Panc1 (cell line): ENCODE data around the gene ANKRD17. TPM values are rescaled to one million over a fixed set of nuclear protein-coding genes. Genes with fewer than 3 reads are reported as not detected.

Experiments
- ATAC-seq: fragments of 200-7000 bp; cut with Tn5 transposase; 2 replicates; pipeline ENCODE4 v1.9.1; 2020; ENCODE audit warnings: mild to moderate bottlenecking, moderate library complexity
- BruUV-seq: library from RNA; stranded (reverse); fragments of 400-500 nt; replicated peaks from 2 replicates; lab custom pipeline; 2021; lab: Mats Ljungman, UMichigan
- CTCF ChIA-PET: fragments of 300-600 bp; sonication (Branson Sonifier 250); formaldehyde crosslinking; loops from one replicate; lab custom pipeline; 2022; ENCODE audit warnings: antibody characterized with exemption; lab: Charles Lee
- POLR2A ChIA-PET: fragments of 300-600 bp; sonication (Branson Sonifier 250); formaldehyde crosslinking; loops from one replicate; lab custom pipeline; 2022; ENCODE audit warnings: antibody characterized with exemption; lab: Charles Lee
- DNase-seq: peaks from one replicate; pipeline ENCODE4 v3.0.0-alpha.2; 2010; ENCODE audit warnings: low read depth, low spot score
- H3K27ac ChIP-seq: 2 replicates; pipeline ENCODE4 v1.5.1; 2011; ENCODE audit warnings: mild to moderate bottlenecking, low read length, inconsistent platforms
- H3K27me3 ChIP-seq: fragments of 200-500 bp; sonication (Bioruptor generic); 2 replicates; pipeline ENCODE4 v1.6.0; 2014; ENCODE audit warnings: low read length, inconsistent platforms; ENCODE audit not compliant: control insufficient read depth, insufficient read depth
- H3K36me3 ChIP-seq: fragments of 200-500 bp; sonication (Bioruptor generic); 2 replicates; pipeline ENCODE4 v1.5.1; 2014; ENCODE audit warnings: inconsistent platforms, mild to moderate bottlenecking, low read length, moderate library complexity; ENCODE audit not compliant: control insufficient read depth, insufficient read depth
- H3K4me1 ChIP-seq: 2 replicates; pipeline ENCODE4 v1.5.1; 2011; ENCODE audit warnings: inconsistent platforms, mild to moderate bottlenecking, low read length, moderate library complexity; ENCODE audit not compliant: control insufficient read depth, insufficient read depth
- H3K4me3 ChIP-seq, 2 experiments: 2 replicates each; pipeline ENCODE4 v1.5.1; 2011 to 2012; ENCODE audit warnings: low read depth in 2 of 2, low read length in 2 of 2, mild to moderate bottlenecking in 2 of 2, inconsistent platforms in 1 of 2, moderate library complexity in 1 of 2
- H3K9me3 ChIP-seq: fragments of 200-500 bp; sonication (Bioruptor generic); 2 replicates; pipeline ENCODE4 v1.5.1; 2014; ENCODE audit warnings: low read depth, mild to moderate bottlenecking, inconsistent platforms, low read length, moderate library complexity; ENCODE audit not compliant: control insufficient read depth, insufficient read depth
- POLR2AphosphoS5 ChIP-seq: IDR thresholded peaks from 2 replicates; pipeline ENCODE4 v1.6.1; 2012; ENCODE audit warnings: mild to moderate bottlenecking, low read depth, low read length, moderate library complexity
- REST ChIP-seq, 2 experiments: IDR thresholded peaks; 2 replicates each; pipeline ENCODE4 v1.6.1; 2011 to 2012; ENCODE audit warnings: low read depth in 2 of 2, control low read depth in 1 of 2, low read length in 1 of 2, mild to moderate bottlenecking in 1 of 2, moderate library complexity in 1 of 2; ENCODE audit not compliant: insufficient read depth in 1 of 2
- SIN3A ChIP-seq: IDR thresholded peaks from 2 replicates; pipeline ENCODE4 v1.6.1; 2012; ENCODE audit warnings: low read depth, mild to moderate bottlenecking, low read length, moderate library complexity, borderline replicate concordance; ENCODE audit not compliant: insufficient read depth
- TCF7L2 ChIP-seq: IDR thresholded peaks from 2 replicates; pipeline ENCODE4 v1.6.1; 2011; ENCODE audit warnings: mild to moderate bottlenecking, low read depth, low read length, inconsistent platforms
- in situ Hi-C: cut with HindIII; loops from 2 replicates; pipeline ENCODE4 v1.10.0; 2016; ENCODE audit warnings: low sequenced_read_pairs, low pct_unique_long_range_greater_than_20kb
- intact Hi-C: fragments of 100-400 bp; cut with micrococcal nuclease; formaldehyde crosslinking; loops from one replicate; pipeline ENCODE4 v1.10.0; 2022; ENCODE audit not compliant: unreplicated experiment
- total RNA-seq: library from RNA; stranded (reverse); gene quantifications from one replicate; pipeline ENCODE4 v1.2.1, GENCODE V29; 2021; ENCODE audit not compliant: unreplicated experiment
- TF ChIP-seq, protein P1 (sequence below): fragments of 450-650 bp; IDR thresholded peaks from 2 replicates; pipeline ENCODE4 v1.5.1; 2017; ENCODE audit warnings: mild to moderate bottlenecking

ANKRD17 gene
- total RNA-seq, 1 experiment from 2014 or later = 38.5 TPM

DNA sequence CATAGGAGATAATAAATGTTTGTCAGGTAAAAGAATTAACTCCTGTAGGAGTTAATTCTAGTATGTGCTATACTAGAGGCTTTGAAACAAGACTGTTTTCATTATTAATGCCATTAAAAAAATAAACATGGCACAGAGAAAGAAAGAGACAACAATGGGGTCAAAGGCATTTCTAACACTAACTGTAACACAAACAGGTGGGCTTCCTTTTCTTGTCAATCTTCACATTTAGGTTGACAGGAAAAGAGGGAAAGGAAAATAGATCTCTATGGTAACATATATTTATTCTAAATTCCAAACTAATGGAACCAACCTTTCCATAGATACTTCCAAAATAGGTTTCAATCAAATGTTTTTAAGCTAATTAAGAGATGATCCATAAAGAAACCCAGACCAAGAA is 9.8 kb downstream of the ANKRD17 start:
- Histone ChIP-seq H3K4me3 (no peak overlapping the region), H3K27ac (no peak overlapping the region), H3K27me3 (no peaks in the 10 kb centered on the region), H3K36me3 (peaks cover 3% of the 10 kb centered on the region; the same call in 1 of the 2 replicates), H3K9me3 (no peaks in the 10 kb centered on the region), H3K4me1 (no peaks in the 10 kb centered on the region; the same call in 1 of the 2 replicates)
- TF ChIP-seq TCF7L2 (no peak), POLR2AphosphoS5 (no peak), SIN3A (no peak), REST (IDR thresholded peaks at IDR 0.05; ENCODE audit: insufficient read depth in 1 of 2, low read depth in 2 of 2, low read length in 1 of 2) (no peak)
- TF ChIP-seq, protein P1, sequence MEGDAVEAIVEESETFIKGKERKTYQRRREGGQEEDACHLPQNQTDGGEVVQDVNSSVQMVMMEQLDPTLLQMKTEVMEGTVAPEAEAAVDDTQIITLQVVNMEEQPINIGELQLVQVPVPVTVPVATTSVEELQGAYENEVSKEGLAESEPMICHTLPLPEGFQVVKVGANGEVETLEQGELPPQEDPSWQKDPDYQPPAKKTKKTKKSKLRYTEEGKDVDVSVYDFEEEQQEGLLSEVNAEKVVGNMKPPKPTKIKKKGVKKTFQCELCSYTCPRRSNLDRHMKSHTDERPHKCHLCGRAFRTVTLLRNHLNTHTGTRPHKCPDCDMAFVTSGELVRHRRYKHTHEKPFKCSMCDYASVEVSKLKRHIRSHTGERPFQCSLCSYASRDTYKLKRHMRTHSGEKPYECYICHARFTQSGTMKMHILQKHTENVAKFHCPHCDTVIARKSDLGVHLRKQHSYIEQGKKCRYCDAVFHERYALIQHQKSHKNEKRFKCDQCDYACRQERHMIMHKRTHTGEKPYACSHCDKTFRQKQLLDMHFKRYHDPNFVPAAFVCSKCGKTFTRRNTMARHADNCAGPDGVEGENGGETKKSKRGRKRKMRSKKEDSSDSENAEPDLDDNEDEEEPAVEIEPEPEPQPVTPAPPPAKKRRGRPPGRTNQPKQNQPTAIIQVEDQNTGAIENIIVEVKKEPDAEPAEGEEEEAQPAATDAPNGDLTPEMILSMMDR = no peak
- POLR2A ChIA-PET = no interaction called here
- DNase-seq (no peak), ATAC-seq (no peak)
- intact Hi-C loops = no loop called here
- in situ Hi-C loops = no loop called here
- CTCF ChIA-PET = no interaction called here
- BruUV-seq = no TSS peak

DNA sequence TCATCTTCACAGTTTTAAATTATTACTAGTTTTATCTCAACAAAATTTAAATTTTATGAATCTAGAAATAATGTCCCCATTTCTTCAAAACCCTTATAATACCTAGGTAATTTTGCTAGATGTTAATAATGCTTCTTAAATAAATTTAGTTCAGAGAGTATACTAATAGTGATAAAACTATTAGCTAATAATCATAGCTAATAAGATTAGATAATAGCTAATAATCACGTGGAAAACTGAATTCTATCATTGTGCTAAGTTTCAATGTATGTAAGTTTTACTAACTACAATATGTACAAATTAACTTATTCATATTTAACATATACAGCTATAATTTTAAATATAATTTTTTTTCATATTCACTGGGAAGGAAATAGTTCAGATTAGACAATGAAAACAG is 10.2 kb downstream of the ANKRD17 start:
- no peaks in the 10 kb centered on the region; the same call in 1 of the 2 replicates for H3K36me3 ChIP-seq
- no peak for DNase-seq
- no peak overlapping the region for H3K27ac ChIP-seq
- no peaks in the 10 kb centered on the region for H3K27me3 ChIP-seq
- BruUV-seq = no TSS peak
- H3K9me3 ChIP-seq = no peaks in the 10 kb centered on the region
- H3K4me1 ChIP-seq = no peaks in the 10 kb centered on the region; the same call in 1 of the 2 replicates
- no peak for ATAC-seq
- ChIA-PET CTCF (no interaction called here), POLR2A (no interaction called here)
- intact Hi-C loops = no loop called here
- in situ Hi-C loops = no loop called here
- H3K4me3 ChIP-seq = no peak overlapping the region
- TF ChIP-seq TCF7L2 (no peak), SIN3A (no peak), POLR2AphosphoS5 (no peak), REST (IDR thresholded peaks at IDR 0.05; ENCODE audit: insufficient read depth in 1 of 2, low read depth in 2 of 2, low read length in 1 of 2) (no peak)
- TF ChIP-seq, protein P1 = no peak
